ENCODE measurements around the gene PSEN1.
A peak's percentile ranks its signal among the peaks of the same experiment; 100 is the strongest.

The PSEN1 gene

DNA sequence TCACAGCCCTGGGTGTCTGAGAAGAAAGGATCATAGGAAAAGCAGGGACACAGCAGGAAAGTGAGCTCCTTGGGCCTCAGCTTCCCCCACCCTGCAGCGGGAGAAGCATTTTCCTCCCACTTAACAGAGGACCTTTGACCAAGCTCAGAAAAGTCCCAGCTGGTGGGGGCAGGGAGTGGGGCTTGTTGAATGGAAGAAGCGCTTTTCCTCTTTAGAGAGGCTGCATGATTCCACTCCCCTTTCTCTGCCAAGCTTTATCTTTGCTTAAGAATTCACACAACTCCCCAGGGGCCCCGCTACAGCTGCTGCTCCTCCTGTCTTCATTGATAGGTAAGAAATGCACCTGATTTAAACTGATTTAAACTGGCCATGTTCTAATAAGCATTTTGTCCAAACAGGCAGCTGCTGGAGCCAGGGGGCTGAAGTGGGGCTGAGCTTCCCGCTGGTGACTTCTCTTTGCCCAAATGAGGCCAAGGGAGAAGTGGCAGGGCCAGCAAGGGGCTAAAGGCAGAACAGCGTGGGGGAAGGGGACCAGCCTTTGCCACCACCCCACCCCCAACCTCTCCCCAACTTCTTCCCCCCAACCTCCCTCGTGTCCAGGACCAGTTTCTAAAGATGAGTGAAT lies 99.3 kb downstream of the PSEN1 start:
- Histone ChIP-seq H3K79me2 (ENCODE audit: control insufficient read depth, low read length) (no peaks in the 10 kb centered on the region), H3K27me3 (ENCODE audit: control insufficient read depth, low read length) (peaks cover 82% of the 10 kb centered on the region), H3K4me2 (ENCODE audit: low read length) (no peak overlapping the region), H3K4me1 (ENCODE audit: control insufficient read depth, low read length) (peaks cover 30% of the 10 kb centered on the region), H3F3A (ENCODE audit: control insufficient read depth, insufficient read depth) (no peaks in the 10 kb centered on the region), H3K4me3 (ENCODE audit: low read length) (no peak overlapping the region), H3K9me3 (ENCODE audit: control insufficient read depth, insufficient read depth, low read length) (no peaks in the 10 kb centered on the region), H4K20me1 (ENCODE audit: control insufficient read depth, insufficient read depth, low read depth, low read length) (no peaks in the 10 kb centered on the region), H3K27ac (ENCODE audit: low read depth, low read length) (no peak overlapping the region), H3K36me3 (ENCODE audit: control insufficient read depth, low read length) (no peaks in the 10 kb centered on the region), H3K9me2 (replicated peaks; ENCODE audit: control insufficient read depth, low read length) (no peaks in the 10 kb centered on the region)
- TF ChIP-seq, protein P1, sequence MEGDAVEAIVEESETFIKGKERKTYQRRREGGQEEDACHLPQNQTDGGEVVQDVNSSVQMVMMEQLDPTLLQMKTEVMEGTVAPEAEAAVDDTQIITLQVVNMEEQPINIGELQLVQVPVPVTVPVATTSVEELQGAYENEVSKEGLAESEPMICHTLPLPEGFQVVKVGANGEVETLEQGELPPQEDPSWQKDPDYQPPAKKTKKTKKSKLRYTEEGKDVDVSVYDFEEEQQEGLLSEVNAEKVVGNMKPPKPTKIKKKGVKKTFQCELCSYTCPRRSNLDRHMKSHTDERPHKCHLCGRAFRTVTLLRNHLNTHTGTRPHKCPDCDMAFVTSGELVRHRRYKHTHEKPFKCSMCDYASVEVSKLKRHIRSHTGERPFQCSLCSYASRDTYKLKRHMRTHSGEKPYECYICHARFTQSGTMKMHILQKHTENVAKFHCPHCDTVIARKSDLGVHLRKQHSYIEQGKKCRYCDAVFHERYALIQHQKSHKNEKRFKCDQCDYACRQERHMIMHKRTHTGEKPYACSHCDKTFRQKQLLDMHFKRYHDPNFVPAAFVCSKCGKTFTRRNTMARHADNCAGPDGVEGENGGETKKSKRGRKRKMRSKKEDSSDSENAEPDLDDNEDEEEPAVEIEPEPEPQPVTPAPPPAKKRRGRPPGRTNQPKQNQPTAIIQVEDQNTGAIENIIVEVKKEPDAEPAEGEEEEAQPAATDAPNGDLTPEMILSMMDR (IDR thresholded peaks at IDR 0.05; ENCODE audit: low read depth, low read length, poor library complexity, severe bottlenecking), result no peak
- no peak for TF ChIP-seq EZH2phosphoT487 (IDR thresholded peaks at IDR 0.05; ENCODE audit: borderline replicate concordance, low read length)

DNA sequence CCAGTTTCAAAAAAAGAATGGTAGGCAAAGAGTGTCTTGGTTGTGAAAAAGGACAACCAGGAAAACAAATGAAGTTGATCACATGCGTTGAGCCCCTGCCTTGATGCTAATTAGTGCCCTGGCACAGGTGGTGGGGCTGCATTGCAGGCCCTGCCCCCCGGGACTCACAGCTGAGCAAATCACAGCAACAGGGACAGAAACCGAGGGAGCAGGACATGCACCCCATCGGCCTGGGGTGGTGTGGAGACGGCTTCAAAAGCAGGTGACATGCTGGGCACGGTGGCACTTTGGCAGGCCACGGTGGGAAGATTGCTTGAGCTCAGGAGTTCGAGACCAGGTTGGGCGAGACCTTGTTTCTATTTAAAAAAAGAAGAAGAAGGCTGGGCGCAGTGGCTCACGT lies 99.8 kb downstream of the PSEN1 start:
- no peak overlapping the region for H3K27ac ChIP-seq (ENCODE audit: low read depth, low read length)
- H3K79me2 ChIP-seq (ENCODE audit: control insufficient read depth, low read length), result no peaks in the 10 kb centered on the region
- no peaks in the 10 kb centered on the region for H3K36me3 ChIP-seq (ENCODE audit: control insufficient read depth, low read length)
- no peak overlapping the region for H3K4me2 ChIP-seq (ENCODE audit: low read length)
- TF ChIP-seq, protein P1 (IDR thresholded peaks at IDR 0.05; ENCODE audit: low read depth, low read length, poor library complexity, severe bottlenecking), result no peak
- TF ChIP-seq EZH2phosphoT487 (IDR thresholded peaks at IDR 0.05; ENCODE audit: borderline replicate concordance, low read length), result no peak
- H4K20me1 ChIP-seq (ENCODE audit: control insufficient read depth, insufficient read depth, low read depth, low read length), result no peaks in the 10 kb centered on the region
- H3K4me3 ChIP-seq (ENCODE audit: low read length), result no peak overlapping the region
- no peaks in the 10 kb centered on the region for H3K9me2 ChIP-seq (replicated peaks; ENCODE audit: control insufficient read depth, low read length)
- H3K27me3 ChIP-seq (ENCODE audit: control insufficient read depth, low read length), result peaks cover 87% of the 10 kb centered on the region
- no peaks in the 10 kb centered on the region for H3F3A ChIP-seq (ENCODE audit: control insufficient read depth, insufficient read depth)
- no peaks in the 10 kb centered on the region for H3K9me3 ChIP-seq (ENCODE audit: control insufficient read depth, insufficient read depth, low read length)
- H3K4me1 ChIP-seq (ENCODE audit: control insufficient read depth, low read length), result peaks cover 35% of the 10 kb centered on the region

DNA sequence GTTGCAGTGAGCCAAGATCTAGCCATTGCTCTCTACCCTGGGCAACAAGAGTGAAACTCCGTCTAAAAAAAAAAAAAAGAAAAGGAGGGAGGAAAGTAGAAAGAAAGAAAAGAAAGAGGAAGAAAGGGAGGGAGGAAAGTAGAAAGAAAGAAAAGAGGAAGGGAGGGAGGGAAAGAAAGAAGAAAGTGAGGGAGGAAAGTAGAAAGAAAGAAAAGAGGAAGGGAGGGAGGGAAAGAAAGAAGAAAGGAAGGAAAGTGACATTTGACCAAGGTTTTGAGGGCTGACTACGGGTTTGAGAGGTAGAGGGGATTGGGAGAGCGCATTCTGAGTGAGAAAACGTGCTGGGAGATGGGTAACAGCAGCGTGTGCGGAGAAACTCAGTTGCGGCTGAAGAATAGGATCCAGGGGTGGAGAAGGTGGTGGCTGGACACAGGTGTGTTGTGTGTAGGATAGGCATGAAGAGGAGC lies 100.5 kb downstream of the PSEN1 start:
- Histone ChIP-seq H3K27ac (ENCODE audit: low read depth, low read length) (no peak overlapping the region), H3K27me3 (ENCODE audit: control insufficient read depth, low read length) (peaks cover 88% of the 10 kb centered on the region), H3K4me3 (ENCODE audit: low read length) (no peak overlapping the region), H3K36me3 (ENCODE audit: control insufficient read depth, low read length) (no peaks in the 10 kb centered on the region), H3K79me2 (ENCODE audit: control insufficient read depth, low read length) (no peaks in the 10 kb centered on the region), H3K4me1 (ENCODE audit: control insufficient read depth, low read length) (peaks cover 41% of the 10 kb centered on the region), H3K4me2 (ENCODE audit: low read length) (peak overlapping the region; percentile 51; the same call in 1 of the 2 replicates), H3F3A (ENCODE audit: control insufficient read depth, insufficient read depth) (no peaks in the 10 kb centered on the region), H3K9me2 (replicated peaks; ENCODE audit: control insufficient read depth, low read length) (no peaks in the 10 kb centered on the region), H3K9me3 (ENCODE audit: control insufficient read depth, insufficient read depth, low read length) (no peaks in the 10 kb centered on the region), H4K20me1 (ENCODE audit: control insufficient read depth, insufficient read depth, low read depth, low read length) (no peaks in the 10 kb centered on the region)
- TF ChIP-seq EZH2phosphoT487 (IDR thresholded peaks at IDR 0.05; ENCODE audit: borderline replicate concordance, low read length), result no peak
- TF ChIP-seq, protein P1 (IDR thresholded peaks at IDR 0.05; ENCODE audit: low read depth, low read length, poor library complexity, severe bottlenecking), result no peak
